Ovary (tissue), 3 donors: ENCODE data around the gene MED12.

ENCODE experiments used
- EP300 ChIP-seq: sonication (generic); formaldehyde crosslinking; IDR thresholded peaks from one replicate; pipeline ENCODE4 v1.6.1; 2017; ENCODE audit warnings: antibody characterized with exemption
- POLR2A ChIP-seq: fragments of 450-650 bp; IDR thresholded peaks from one replicate; pipeline ENCODE4 v1.6.1; 2017; ENCODE audit warnings: antibody characterized with exemption, mild to moderate bottlenecking, moderate library complexity
- TF ChIP-seq, protein P1 (sequence below), 3 donors: fragments of 450-650 bp in 2 of 3; fragments of 200-600 bp in 1 of 3; IDR thresholded peaks; one replicate each; pipeline versions ENCODE4 v1.5.1 to v1.8.0; 2016 to 2022; ENCODE audit warnings: antibody characterized with exemption in 3 of 3, mild to moderate bottlenecking in 1 of 3
- donor health status: DM: no; HTN: no; CAD: no.

DNA sequence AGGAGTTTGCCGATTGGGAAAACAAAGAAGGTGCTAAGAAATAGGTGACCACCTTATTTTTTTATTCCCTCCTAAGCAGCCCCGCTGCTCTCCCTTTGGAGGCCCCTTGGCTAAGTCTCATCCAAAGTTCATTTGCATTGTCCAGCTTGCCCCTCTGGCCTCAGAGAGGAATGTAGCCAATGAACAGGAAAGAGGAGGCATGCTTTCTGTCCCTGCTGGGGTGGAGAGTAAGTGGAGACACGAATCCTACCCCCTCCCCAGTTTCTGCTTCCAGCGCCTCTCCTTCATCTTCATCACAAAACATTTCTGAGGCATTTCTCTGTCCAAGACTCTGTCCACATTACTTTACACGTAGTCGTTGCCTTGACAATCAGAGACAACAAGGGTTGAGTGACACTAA, 64.9 kb downstream of the MED12 start:
- TF ChIP-seq, protein P1, sequence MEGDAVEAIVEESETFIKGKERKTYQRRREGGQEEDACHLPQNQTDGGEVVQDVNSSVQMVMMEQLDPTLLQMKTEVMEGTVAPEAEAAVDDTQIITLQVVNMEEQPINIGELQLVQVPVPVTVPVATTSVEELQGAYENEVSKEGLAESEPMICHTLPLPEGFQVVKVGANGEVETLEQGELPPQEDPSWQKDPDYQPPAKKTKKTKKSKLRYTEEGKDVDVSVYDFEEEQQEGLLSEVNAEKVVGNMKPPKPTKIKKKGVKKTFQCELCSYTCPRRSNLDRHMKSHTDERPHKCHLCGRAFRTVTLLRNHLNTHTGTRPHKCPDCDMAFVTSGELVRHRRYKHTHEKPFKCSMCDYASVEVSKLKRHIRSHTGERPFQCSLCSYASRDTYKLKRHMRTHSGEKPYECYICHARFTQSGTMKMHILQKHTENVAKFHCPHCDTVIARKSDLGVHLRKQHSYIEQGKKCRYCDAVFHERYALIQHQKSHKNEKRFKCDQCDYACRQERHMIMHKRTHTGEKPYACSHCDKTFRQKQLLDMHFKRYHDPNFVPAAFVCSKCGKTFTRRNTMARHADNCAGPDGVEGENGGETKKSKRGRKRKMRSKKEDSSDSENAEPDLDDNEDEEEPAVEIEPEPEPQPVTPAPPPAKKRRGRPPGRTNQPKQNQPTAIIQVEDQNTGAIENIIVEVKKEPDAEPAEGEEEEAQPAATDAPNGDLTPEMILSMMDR (IDR thresholded peaks at IDR 0.05) = no peak
- no peak for TF ChIP-seq POLR2A
- TF ChIP-seq EP300 = no peak
